HG03103 (cell line): ENCODE results near the gene RENBP.
"Not testable (repeated sequence)": the region's sequence is repeated elsewhere in the genome, so short reads cannot be mapped to it uniquely, and the experiment has no call there.

Experiments
- ATAC-seq: cut with Tn5 transposase; IDR thresholded peaks from one replicate; pipeline ENCODE4 v1.9.1; 2021; ENCODE audit warnings: low read depth; ENCODE audit not compliant: unreplicated experiment

Gene RENBP

GRCh38 chrX:153944140-153944799, at the start of gene RENBP:
RENBP (minus strand) TSS chrX:153944643; CDS start chrX:153944610, 33 bp downstream.
- ATAC-seq, result no peak

GRCh38 chrX:153993978-153994377, 49.5 kb upstream of the RENBP start:
- no peak for ATAC-seq

GRCh38 chrX:153993079-153993478, 48.6 kb upstream of the RENBP start:
- no peak for ATAC-seq

GRCh38 chrX:153992180-153992579, 47.7 kb upstream of the RENBP start:
- no peak for ATAC-seq

GRCh38 chrX:153991013-153991580, 46.7 kb upstream of the RENBP start:
- no peak for ATAC-seq

GRCh38 chrX:153989973-153990655, 45.7 kb upstream of the RENBP start:
- ATAC-seq, result no peak

- ATAC-seq, result no peak
These were observed 44.0 kb upstream of the RENBP start for GRCh38 chrX:153988493-153988892.

GRCh38 chrX:153984351-153985178, 40.1 kb upstream of the RENBP start:
- no peak for ATAC-seq

- ATAC-seq, result no peak
These were observed 38.9 kb upstream of the RENBP start for GRCh38 chrX:153983321-153983801.

GRCh38 chrX:153981771-153982533, 37.5 kb upstream of the RENBP start:
- ATAC-seq, result no peak

- ATAC-seq, result no peak
These were observed 36.8 kb upstream of the RENBP start for GRCh38 chrX:153981231-153981630.

GRCh38 chrX:153980394-153980793, 36.0 kb upstream of the RENBP start:
- not testable (repeated sequence) for ATAC-seq

- no peak for ATAC-seq
These were observed 30.4 kb upstream of the RENBP start for GRCh38 chrX:153974726-153975286.

GRCh38 chrX:153974003-153974725, 29.7 kb upstream of the RENBP start:
- ATAC-seq, result no peak

- ATAC-seq, result no peak
These were observed 28.9 kb upstream of the RENBP start for GRCh38 chrX:153973127-153974002.

- ATAC-seq, result peak; percentile 41
These were observed 28.1 kb upstream of the RENBP start, which contains the start of gene TMEM187 for GRCh38 chrX:153972368-153973126. TMEM187 (plus strand) TSS chrX:153972754; CDS start chrX:153982063, 9,309 bp downstream.
